ENCODE data around the gene ZNF827.

The ZNF827 gene

GRCh38 chr4:145895056-145895455 lies 43.6 kb downstream of the ZNF827 start:
- in situ Hi-C loops (cut with HindIII; ENCODE audit: low sequenced_read_pairs), result no loop called here

- in situ Hi-C loops (cut with HindIII; ENCODE audit: low sequenced_read_pairs), result no loop called here
These were observed 46.7 kb downstream of the ZNF827 start for GRCh38 chr4:145891958-145892357.

- in situ Hi-C loops (cut with HindIII; ENCODE audit: low sequenced_read_pairs), result no loop called here
These were observed 47.9 kb downstream of the ZNF827 start for GRCh38 chr4:145890689-145891088.

GRCh38 chr4:145888393-145888792 lies 50.2 kb downstream of the ZNF827 start:
- in situ Hi-C loops (cut with HindIII; ENCODE audit: low sequenced_read_pairs), result no loop called here

- in situ Hi-C loops (cut with HindIII; ENCODE audit: low sequenced_read_pairs), result no loop called here
These were observed 51.2 kb downstream of the ZNF827 start for GRCh38 chr4:145887241-145887991.

GRCh38 chr4:145886871-145887240 lies 51.8 kb downstream of the ZNF827 start:
- in situ Hi-C loops (cut with HindIII; ENCODE audit: low sequenced_read_pairs), result no loop called here

- in situ Hi-C loops (cut with HindIII; ENCODE audit: low sequenced_read_pairs), result no loop called here
These were observed 53.0 kb downstream of the ZNF827 start for GRCh38 chr4:145885666-145886065.

- in situ Hi-C loops (cut with HindIII; ENCODE audit: low sequenced_read_pairs), result no loop called here
These were observed 53.8 kb downstream of the ZNF827 start for GRCh38 chr4:145884775-145885174.

GRCh38 chr4:145883101-145883694 lies 55.4 kb downstream of the ZNF827 start:
- in situ Hi-C loops (cut with HindIII; ENCODE audit: low sequenced_read_pairs), result no loop called here

GRCh38 chr4:145882604-145883003 lies 56.0 kb downstream of the ZNF827 start:
- in situ Hi-C loops (cut with HindIII; ENCODE audit: low sequenced_read_pairs), result no loop called here

- in situ Hi-C loops (cut with HindIII; ENCODE audit: low sequenced_read_pairs), result no loop called here
These were observed 56.6 kb downstream of the ZNF827 start for GRCh38 chr4:145881989-145882388.

- in situ Hi-C loops (cut with HindIII; ENCODE audit: low sequenced_read_pairs), result no loop called here
These were observed 57.0 kb downstream of the ZNF827 start for GRCh38 chr4:145881576-145881975.

- in situ Hi-C loops (cut with HindIII; ENCODE audit: low sequenced_read_pairs), result no loop called here
These were observed 58.2 kb downstream of the ZNF827 start for GRCh38 chr4:145880355-145880960.

- in situ Hi-C loops (cut with HindIII; ENCODE audit: low sequenced_read_pairs), result no loop called here
These were observed 59.0 kb downstream of the ZNF827 start for GRCh38 chr4:145879598-145879997.

- in situ Hi-C loops (cut with HindIII; ENCODE audit: low sequenced_read_pairs), result no loop called here
These were observed 59.9 kb downstream of the ZNF827 start for GRCh38 chr4:145878501-145879435.

- in situ Hi-C loops (cut with HindIII; ENCODE audit: low sequenced_read_pairs), result no loop called here
These were observed 62.0 kb downstream of the ZNF827 start for GRCh38 chr4:145876531-145877180.

- in situ Hi-C loops (cut with HindIII; ENCODE audit: low sequenced_read_pairs), result no loop called here
These were observed 64.7 kb downstream of the ZNF827 start for GRCh38 chr4:145873901-145874300.

GRCh38 chr4:145871209-145871608 lies 67.4 kb downstream of the ZNF827 start:
- in situ Hi-C loops (cut with HindIII; ENCODE audit: low sequenced_read_pairs), result no loop called here

GRCh38 chr4:145870155-145871020 lies 68.2 kb downstream of the ZNF827 start:
- in situ Hi-C loops (cut with HindIII; ENCODE audit: low sequenced_read_pairs), result no loop called here

Data from endothelial cell of hepatic sinusoid (primary cell).